Liver (tissue), 9 donors: ENCODE measurements around the gene PDCD2L. TPM values are rescaled to one million over a fixed set of nuclear protein-coding genes. Genes with fewer than 3 reads are reported as not detected.

Experiments used
- DNase-seq: peaks from one replicate; pipeline ENCODE4 v3.0.0-alpha.2; 2017; ENCODE audit warnings: low spot score
- H3K27ac ChIP-seq, 2 donors: one replicate each; pipeline ENCODE4 v1.7.0; 2013; ENCODE audit warnings: inconsistent platforms in 2 of 2, low read length in 2 of 2, control low read depth in 1 of 2, low read depth in 1 of 2, mild to moderate bottlenecking in 1 of 2
- H3K27me3 ChIP-seq, 4 donors: one replicate each; pipeline versions ENCODE4 v1.6.1 to v1.7.0; 2013; ENCODE audit warnings: low read length in 3 of 4, inconsistent platforms in 1 of 4, mild to moderate bottlenecking in 1 of 4, moderate library complexity in 1 of 4; ENCODE audit not compliant: control insufficient read depth in 4 of 4, insufficient read depth in 4 of 4
- H3K36me3 ChIP-seq, 4 donors: one replicate each; pipeline versions ENCODE4 v1.6.1 to v1.7.0; 2013; ENCODE audit warnings: low read length in 3 of 4, mild to moderate bottlenecking in 3 of 4, low read depth in 1 of 4, moderate library complexity in 1 of 4; ENCODE audit not compliant: control insufficient read depth in 4 of 4, insufficient read depth in 3 of 4
- H3K4me1 ChIP-seq, 4 donors: one replicate each; pipeline versions ENCODE4 v1.6.1 to v1.7.0; 2013; ENCODE audit warnings: low read length in 3 of 4, mild to moderate bottlenecking in 3 of 4, moderate library complexity in 1 of 4; ENCODE audit not compliant: control insufficient read depth in 4 of 4, insufficient read depth in 4 of 4
- H3K4me3 ChIP-seq, 3 donors: one replicate each; pipeline versions ENCODE4 v1.6.1 to v1.7.0; 2013; ENCODE audit warnings: low read length in 3 of 3, control low read depth in 1 of 3, low read depth in 1 of 3, mild to moderate bottlenecking in 1 of 3
- H3K9ac ChIP-seq, 2 donors: one replicate each; pipeline ENCODE4 v1.7.0; 2013; ENCODE audit warnings: low read length in 2 of 2, mild to moderate bottlenecking in 2 of 2, moderate library complexity in 2 of 2, control low read depth in 1 of 2, low read depth in 1 of 2
- H3K9me3 ChIP-seq, 4 donors: one replicate each; pipeline versions ENCODE4 v1.6.1 to v1.7.0; 2013; ENCODE audit warnings: low read length in 3 of 4; ENCODE audit not compliant: control insufficient read depth in 4 of 4
- EGR1 ChIP-seq, 2 donors: IDR thresholded peaks; 2 replicates each; pipeline ENCODE4 v1.6.1; 2016 to 2018; ENCODE audit warnings: antibody characterized with exemption in 2 of 2, low read depth in 2 of 2
- FOXA2 ChIP-seq: IDR thresholded peaks from 2 replicates; pipeline ENCODE4 v1.6.1; 2016; ENCODE audit warnings: antibody characterized with exemption
- JUND ChIP-seq, 2 donors: IDR thresholded peaks; 2 replicates each; pipeline ENCODE4 v1.6.1; 2016; ENCODE audit warnings: antibody characterized with exemption in 2 of 2
- NR2F2 ChIP-seq: IDR thresholded peaks from 2 replicates; pipeline ENCODE4 v1.6.1; 2016; ENCODE audit warnings: antibody characterized with exemption
- RXRA ChIP-seq, 2 donors: IDR thresholded peaks; 2 replicates each; pipeline ENCODE4 v1.6.1; 2017 to 2018; ENCODE audit warnings: antibody characterized with exemption in 2 of 2, mild to moderate bottlenecking in 1 of 2
- TAF1 ChIP-seq: conservative IDR thresholded peaks from 2 replicates; pipeline ENCODE4 v1.6.1; 2016; ENCODE audit warnings: antibody characterized with exemption, mild to moderate bottlenecking
- YY1 ChIP-seq: IDR thresholded peaks from 2 replicates; pipeline ENCODE4 v1.6.1; 2016; ENCODE audit warnings: antibody characterized with exemption, mild to moderate bottlenecking
- ZBTB33 ChIP-seq: IDR thresholded peaks from 2 replicates; pipeline ENCODE4 v1.6.1; 2016; ENCODE audit warnings: antibody characterized with exemption
- WGBS: extraction: QIAGEN DNeasy Blood & Tissue Kit; methylation state at CpG from one replicate; pipeline ENCODE4 v1.1.7; 2013; 5-methylcytosine and 5-hydroxymethylcytosine counted together
- polyA plus RNA-seq, 2 donors: library from polyadenylated mRNA; stranded (reverse) in 1 of 2; unstranded in 1 of 2; fragments of 200-250 nt in 1 of 2; fragments of >200 nt in 1 of 2; fragmentation: Nextera tagmentation in 1 of 2; extraction: Ambion mirVana in 1 of 2; gene quantifications; one replicate each; pipeline versions ENCODE4 v1.2.1 to v1.2.3, GENCODE V29; 2013 to 2015
- total RNA-seq, 2 donors: library from RNA; depleted of rRNA; stranded (reverse); fragments of >200 nt; gene quantifications; one replicate each; pipeline ENCODE4 v1.2.3, GENCODE V29; 2014
- TF ChIP-seq, protein P1 (sequence below): IDR thresholded peaks from 2 replicates; pipeline ENCODE4 v1.6.1; 2016; ENCODE audit warnings: antibody characterized with exemption
- donor health status: healthy.
- donor health status: healthy.
- donor health status: healthy.
- donor health status: healthy.
- donor health status: healthy.

PDCD2L gene
- total and polyA plus RNA-seq, 4 donors, result 3.8 to 7.6 (median 5.1) TPM

- TF ChIP-seq NR2F2, result no peak
Observed at GRCh38 chr19:34431681-34432402, 27.6 kb downstream of the PDCD2L start (continued).

DNA sequence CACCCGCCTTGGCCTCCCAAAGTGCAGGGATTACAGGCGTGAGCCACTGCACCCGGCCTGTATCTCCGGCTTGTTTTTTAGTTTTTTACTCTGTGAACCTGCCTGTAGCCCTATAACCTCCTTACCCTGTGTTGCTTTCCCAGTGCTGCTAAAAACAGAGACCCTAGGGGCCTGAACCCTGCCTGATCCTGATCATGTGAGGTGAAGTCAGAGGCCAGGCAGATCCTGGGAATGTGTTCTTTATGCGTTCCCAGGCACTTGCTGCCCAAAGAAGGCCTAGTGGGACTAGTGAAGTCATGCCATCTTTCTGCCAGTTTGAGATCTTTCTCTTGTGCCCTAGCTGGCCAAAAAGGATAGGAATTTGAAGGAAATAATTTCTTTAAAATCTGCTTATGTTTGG, 28.6 kb downstream of the PDCD2L start:
- Histone ChIP-seq H3K4me1 (peaks cover 2 to 22% (median 15%) of the 10 kb centered on the region in 4 donors), H3K27me3 (no peaks in the 10 kb centered on the region), H3K36me3 (peaks cover 6 to 28% (median 22%) of the 10 kb centered on the region in 4 donors), H3K4me3 (no peak overlapping the region), H3K27ac (no peak overlapping the region), H3K9ac (no peak overlapping the region), H3K9me3 (no peaks in the 10 kb centered on the region)
- WGBS, result 86% methylated on average over 5 of the region's 5 CpGs
- DNase-seq, result no peak
- TF ChIP-seq, protein P1, sequence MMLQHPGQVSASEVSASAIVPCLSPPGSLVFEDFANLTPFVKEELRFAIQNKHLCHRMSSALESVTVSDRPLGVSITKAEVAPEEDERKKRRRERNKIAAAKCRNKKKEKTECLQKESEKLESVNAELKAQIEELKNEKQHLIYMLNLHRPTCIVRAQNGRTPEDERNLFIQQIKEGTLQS, result no peak
- no peak for TF ChIP-seq ZBTB33
- peak; percentile 77 for TF ChIP-seq NR2F2

- Histone ChIP-seq H3K27me3 (no peaks in the 10 kb centered on the region), H3K27ac (no peak overlapping the region), H3K4me1 (no peaks in the 10 kb centered on the region), H3K9me3 (no peaks in the 10 kb centered on the region), H3K9ac (no peak overlapping the region), H3K4me3 (no peak overlapping the region), H3K36me3 (peaks cover 7 to 55% (median 42%) of the 10 kb centered on the region in 4 donors)
- no peak for DNase-seq
- 97% methylated on average over 3 of the region's 3 CpGs for WGBS
- TF ChIP-seq ZBTB33, result no peak
Observed at GRCh38 chr19:34436716-34437115, 32.5 kb downstream of the PDCD2L start.

DNA sequence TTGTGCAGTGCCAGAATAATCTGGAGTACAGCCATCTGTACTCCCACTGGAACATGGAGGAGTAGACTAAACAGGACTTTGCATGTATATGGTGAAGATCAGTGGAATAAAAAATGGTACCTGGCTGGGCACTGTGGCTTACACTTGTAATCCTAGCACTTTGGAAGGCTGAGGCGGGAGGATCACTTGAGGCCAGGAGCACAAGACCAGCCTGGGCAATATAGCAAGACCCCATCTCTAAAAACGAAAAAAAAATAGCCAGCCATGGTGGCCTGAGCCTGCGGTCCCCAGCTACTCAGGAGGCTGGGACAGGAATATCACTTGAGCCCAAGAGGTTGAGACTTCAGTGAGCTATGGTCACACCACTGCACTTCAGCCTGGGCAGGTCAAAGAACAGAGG, 44.0 kb downstream of the PDCD2L start:
- Histone ChIP-seq H3K36me3 (peaks cover 7 to 79% (median 56%) of the 10 kb centered on the region in 4 donors), H3K27me3 (no peaks in the 10 kb centered on the region), H3K4me3 (no peak overlapping the region), H3K27ac (no peak overlapping the region), H3K4me1 (no peaks in the 10 kb centered on the region), H3K9ac (no peak overlapping the region), H3K9me3 (no peaks in the 10 kb centered on the region)
- DNase-seq, result no peak
- WGBS, result 94% methylated on average over 3 of the region's 3 CpGs
- no peak for TF ChIP-seq TAF1
- TF ChIP-seq JUND (IDR thresholded peaks at IDR 0.05), result no peak
- no peak for TF ChIP-seq ZBTB33
- TF ChIP-seq, protein P1, result no peak
- no peak for TF ChIP-seq RXRA (IDR thresholded peaks at IDR 0.05)
- no peak for TF ChIP-seq EGR1 (IDR thresholded peaks at IDR 0.05; ENCODE audit: low read depth in 2 of 2)
- no peak for TF ChIP-seq FOXA2
- no peak for TF ChIP-seq YY1
